Measurements from ENCODE around the gene RHCG.

DNA sequence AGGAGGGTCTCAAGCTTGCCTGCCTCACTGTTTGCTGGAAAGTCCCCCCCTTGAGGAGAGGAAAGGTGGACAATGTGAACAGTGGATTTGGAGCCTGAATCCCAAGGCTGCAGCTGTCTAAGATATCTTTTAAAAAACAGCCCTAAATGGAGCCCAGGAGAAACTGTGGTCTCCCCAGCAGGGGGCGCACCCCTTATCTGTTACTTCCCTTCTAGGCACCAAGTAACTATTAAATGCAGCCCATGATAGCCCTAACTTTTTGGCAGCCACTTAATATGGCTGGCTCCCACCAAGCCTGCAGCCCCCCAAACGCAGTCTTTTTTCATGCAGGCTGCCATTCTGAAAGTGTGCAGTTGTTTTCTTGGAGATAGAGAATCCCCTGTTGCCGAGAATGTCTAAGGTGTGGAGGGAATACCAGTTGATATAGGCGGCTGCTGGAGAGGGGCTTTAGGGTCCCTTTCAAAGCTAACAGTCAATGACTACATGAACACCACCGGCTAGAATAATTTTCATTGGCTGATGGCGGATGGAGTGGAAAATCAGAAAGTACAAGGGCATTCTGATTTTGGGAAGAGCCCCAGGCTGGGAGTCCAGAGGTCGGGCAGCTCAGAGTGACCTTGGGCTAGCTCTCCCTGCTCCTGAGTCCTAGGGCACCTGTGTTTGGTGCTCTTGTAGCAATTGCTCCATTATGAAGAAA lies 1.3 kb downstream of the RHCG start:
- TF ChIP-seq, protein P1, sequence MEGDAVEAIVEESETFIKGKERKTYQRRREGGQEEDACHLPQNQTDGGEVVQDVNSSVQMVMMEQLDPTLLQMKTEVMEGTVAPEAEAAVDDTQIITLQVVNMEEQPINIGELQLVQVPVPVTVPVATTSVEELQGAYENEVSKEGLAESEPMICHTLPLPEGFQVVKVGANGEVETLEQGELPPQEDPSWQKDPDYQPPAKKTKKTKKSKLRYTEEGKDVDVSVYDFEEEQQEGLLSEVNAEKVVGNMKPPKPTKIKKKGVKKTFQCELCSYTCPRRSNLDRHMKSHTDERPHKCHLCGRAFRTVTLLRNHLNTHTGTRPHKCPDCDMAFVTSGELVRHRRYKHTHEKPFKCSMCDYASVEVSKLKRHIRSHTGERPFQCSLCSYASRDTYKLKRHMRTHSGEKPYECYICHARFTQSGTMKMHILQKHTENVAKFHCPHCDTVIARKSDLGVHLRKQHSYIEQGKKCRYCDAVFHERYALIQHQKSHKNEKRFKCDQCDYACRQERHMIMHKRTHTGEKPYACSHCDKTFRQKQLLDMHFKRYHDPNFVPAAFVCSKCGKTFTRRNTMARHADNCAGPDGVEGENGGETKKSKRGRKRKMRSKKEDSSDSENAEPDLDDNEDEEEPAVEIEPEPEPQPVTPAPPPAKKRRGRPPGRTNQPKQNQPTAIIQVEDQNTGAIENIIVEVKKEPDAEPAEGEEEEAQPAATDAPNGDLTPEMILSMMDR (IDR thresholded peaks at IDR 0.05): no peak
- no peak for TF ChIP-seq EP300 (IDR thresholded peaks at IDR 0.05)
